Erythroblast (primary cell): ENCODE measurements around the gene ZNF470.

Experiments used
- GATA1 ChIP-seq: IDR thresholded peaks from 2 replicates; pipeline ENCODE4 v1.6.1; 2011; ENCODE audit warnings: low read depth, mild to moderate bottlenecking, control low read depth, low read length, moderate library complexity
- POLR2A ChIP-seq: IDR thresholded peaks from 2 replicates; pipeline ENCODE4 v1.6.1; 2011; ENCODE audit warnings: mild to moderate bottlenecking, low read length

- TF ChIP-seq POLR2A, result no peak
- no peak for TF ChIP-seq GATA1
Measured at GRCh38 chr19:56608274-56608964, 41.2 kb downstream of the ZNF470 start.
